Measurements from ENCODE around the gene RASGRP1.

- no peak for TF ChIP-seq POLR2A (IDR thresholded peaks at IDR 0.05)
- TF ChIP-seq, protein P1, sequence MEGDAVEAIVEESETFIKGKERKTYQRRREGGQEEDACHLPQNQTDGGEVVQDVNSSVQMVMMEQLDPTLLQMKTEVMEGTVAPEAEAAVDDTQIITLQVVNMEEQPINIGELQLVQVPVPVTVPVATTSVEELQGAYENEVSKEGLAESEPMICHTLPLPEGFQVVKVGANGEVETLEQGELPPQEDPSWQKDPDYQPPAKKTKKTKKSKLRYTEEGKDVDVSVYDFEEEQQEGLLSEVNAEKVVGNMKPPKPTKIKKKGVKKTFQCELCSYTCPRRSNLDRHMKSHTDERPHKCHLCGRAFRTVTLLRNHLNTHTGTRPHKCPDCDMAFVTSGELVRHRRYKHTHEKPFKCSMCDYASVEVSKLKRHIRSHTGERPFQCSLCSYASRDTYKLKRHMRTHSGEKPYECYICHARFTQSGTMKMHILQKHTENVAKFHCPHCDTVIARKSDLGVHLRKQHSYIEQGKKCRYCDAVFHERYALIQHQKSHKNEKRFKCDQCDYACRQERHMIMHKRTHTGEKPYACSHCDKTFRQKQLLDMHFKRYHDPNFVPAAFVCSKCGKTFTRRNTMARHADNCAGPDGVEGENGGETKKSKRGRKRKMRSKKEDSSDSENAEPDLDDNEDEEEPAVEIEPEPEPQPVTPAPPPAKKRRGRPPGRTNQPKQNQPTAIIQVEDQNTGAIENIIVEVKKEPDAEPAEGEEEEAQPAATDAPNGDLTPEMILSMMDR (IDR thresholded peaks at IDR 0.05), result no peak
Observed at GRCh38 chr15:38612159-38612863, 47.7 kb upstream of the RASGRP1 start.

All from suprapubic skin (tissue), 3 donors.